Adrenal gland (tissue), 5 donors: Measurements from ENCODE around the gene DPH7.

Source experiments
- CTCF ChIP-seq, 6 experiments: fragments of 450-650 bp in 4 of 6; fragments of 200-600 bp in 2 of 6; sonication (generic) in 1 of 6; IDR thresholded peaks; 1 replicate in 5 of 6; 2 replicates in 1 of 6; pipeline versions ENCODE4 v1.5.1 to v1.8.0; 2016 to 2021; ENCODE audit warnings: antibody characterized with exemption in 6 of 6, mild to moderate bottlenecking in 2 of 6, moderate library complexity in 1 of 6
- POLR2A ChIP-seq, 2 donors: fragments of 450-650 bp; IDR thresholded peaks; one replicate each; pipeline ENCODE4 v1.6.1; 2017; ENCODE audit warnings: antibody characterized with exemption in 2 of 2, mild to moderate bottlenecking in 2 of 2, moderate library complexity in 1 of 2
- donor health status: DM: no; HTN: no; CAD: no.

- no peak for TF ChIP-seq CTCF (IDR thresholded peaks at IDR 0.05)
- TF ChIP-seq POLR2A (IDR thresholded peaks at IDR 0.05): no peak
These were observed 9.0 kb downstream of the DPH7 start for GRCh38 chr9:137569609-137570203.
